K562 (cell line): ENCODE measurements around the gene ABCC11. TPM values are rescaled to one million over a fixed set of nuclear protein-coding genes. Genes with fewer than 3 reads are reported as not detected.

Experiments used
- ATAC-seq: fragments of 200-7000 bp; cut with Tn5 transposase; 3 replicates; pipeline ENCODE4 v1.9.1; 2020; ENCODE audit warnings: moderate library complexity
- BruUV-seq: library from RNA; stranded (reverse); fragments of 400-500 nt; replicated peaks from 2 replicates; lab custom pipeline; 2021; lab: Mats Ljungman, UMichigan
- CTCF ChIA-PET: fragments of 300-600 bp; formaldehyde crosslinking; extraction: SDS; loops from one replicate; lab custom pipeline; 2021; ENCODE audit warnings: low intra/inter-chr PET ratio; lab: Yijun Ruan, JAX
- POLR2A ChIA-PET: fragments of 300-600, 350-650 bp; sonication (Branson Sonifier 250); formaldehyde crosslinking; extraction: SDS; loops from one replicate; lab custom pipeline; 2021; ENCODE audit warnings: antibody characterized with exemption, inconsistent platforms; lab: Yijun Ruan, JAX
- DNase-seq, 4 experiments: peaks; one replicate each; pipeline versions ENCODE4 v3.0.0 to v3.0.0-alpha.2; 2011 to 2018; ENCODE audit warnings: low spot score in 3 of 4, mixed read lengths in 3 of 4; ENCODE audit errors: extremely low read depth in 1 of 4
- FAIRE-seq: peaks from 2 replicates; lab custom pipeline; 2011; peaks lifted over from hg19 to GRCh38; lab: Jason Lieb, UNC
- H2AFZ ChIP-seq: 2 replicates; pipeline ENCODE4 v1.6.0; 2011; ENCODE audit warnings: low read depth, low read length, control low read depth, inconsistent platforms
- H3K27ac ChIP-seq: fragments of 200-600 bp; 3 replicates; pipeline ENCODE4 v1.8.0; 2011; ENCODE audit warnings: low read depth, mild to moderate bottlenecking, control low read depth, inconsistent platforms, low read length, moderate library complexity, mixed read lengths; ENCODE audit errors: extremely low read depth
- H3K27me3 ChIP-seq, 2 experiments: fragments of 300-600 bp in 1 of 2; 2 replicates in 1 of 2; 3 replicates in 1 of 2; pipeline versions ENCODE4 v1.6.0 to v1.8.0; 2011; ENCODE audit warnings: inconsistent platforms in 2 of 2, low read length in 2 of 2, mild to moderate bottlenecking in 1 of 2, mixed read lengths in 1 of 2, moderate library complexity in 1 of 2; ENCODE audit not compliant: control insufficient read depth in 2 of 2, insufficient read depth in 2 of 2
- H3K36me3 ChIP-seq: fragments of 300-600 bp; 3 replicates; pipeline ENCODE4 v1.8.0; 2011; ENCODE audit warnings: mild to moderate bottlenecking, low read length, inconsistent platforms; ENCODE audit not compliant: control insufficient read depth, insufficient read depth
- H3K4me1 ChIP-seq, 2 experiments: fragments of 200-600 bp in 1 of 2; replicated peaks in 1 of 2; 2 replicates in 1 of 2; 3 replicates in 1 of 2; pipeline versions ENCODE4 v1.5.1 to v1.8.0; 2011; ENCODE audit warnings: inconsistent platforms in 2 of 2, low read length in 2 of 2, mild to moderate bottlenecking in 1 of 2, mixed read lengths in 1 of 2, moderate library complexity in 1 of 2; ENCODE audit not compliant: control insufficient read depth in 2 of 2, insufficient read depth in 2 of 2
- H3K4me2 ChIP-seq: 2 replicates; pipeline ENCODE4 v1.6.1; 2011; ENCODE audit warnings: low read length, control low read depth, inconsistent platforms, mixed read lengths; ENCODE audit not compliant: insufficient read depth
- H3K4me3 ChIP-seq: fragments of 200-600 bp; sonication (generic), shearing (Covaris generic); 2 replicates; pipeline ENCODE4 v1.5.1; 2016; ENCODE audit warnings: control low read depth, inconsistent platforms
- H3K79me2 ChIP-seq: fragments of 200-600 bp; 3 replicates; pipeline ENCODE4 v1.8.0; 2011; ENCODE audit warnings: low read length, inconsistent platforms; ENCODE audit not compliant: control insufficient read depth, insufficient read depth
- H3K9ac ChIP-seq, 2 experiments: 2 replicates each; pipeline versions ENCODE4 v1.6.0 to v1.6.1; 2011; ENCODE audit warnings: low read depth in 2 of 2, low read length in 2 of 2, control low read depth in 1 of 2, inconsistent platforms in 1 of 2, mild to moderate bottlenecking in 1 of 2, mixed read lengths in 1 of 2; ENCODE audit not compliant: insufficient read depth in 1 of 2
- H3K9me1 ChIP-seq: one replicate; pipeline ENCODE4 v1.6.0; 2011; ENCODE audit warnings: inconsistent platforms, mild to moderate bottlenecking, low read length, moderate library complexity; ENCODE audit not compliant: control insufficient read depth, insufficient read depth
- H3K9me3 ChIP-seq: replicated peaks from 2 replicates; pipeline ENCODE4 v1.5.1; 2011; ENCODE audit warnings: low read depth, low read length, inconsistent platforms; ENCODE audit not compliant: control insufficient read depth, insufficient read depth
- H4K20me1 ChIP-seq: replicated peaks from 2 replicates; pipeline ENCODE4 v1.6.1; 2011; ENCODE audit warnings: low read length, inconsistent platforms, mixed read lengths; ENCODE audit not compliant: control insufficient read depth, insufficient read depth
- ARHGAP35 ChIP-seq: fragments of 450-650 bp; IDR thresholded peaks from 2 replicates; pipeline ENCODE4 v1.6.1; 2018; ENCODE audit not compliant: partially characterized antibody
- CCNT2 ChIP-seq: IDR thresholded peaks from 2 replicates; pipeline ENCODE4 v1.6.1; 2011; ENCODE audit warnings: borderline replicate concordance, low read depth, mild to moderate bottlenecking, moderate library complexity, mixed read lengths, low read length; ENCODE audit not compliant: insufficient read length; ENCODE audit errors: extremely low read depth
- GTF2E2 ChIP-seq: fragments of 200-800 bp; sonication (Bioruptor generic); IDR thresholded peaks from 2 replicates; pipeline ENCODE4 v1.6.1; 2016; ENCODE audit warnings: missing genetic modification characterization, missing compliant biosample characterization
- KAT2B ChIP-seq: IDR thresholded peaks from one replicate; pipeline ENCODE4 v1.6.1; 2012; ENCODE audit warnings: low read depth, mild to moderate bottlenecking, control low read depth, inconsistent platforms, low read length, moderate library complexity
- KDM2B ChIP-seq: fragments of 250-450 bp; sonication (Bioruptor Pico); IDR thresholded peaks from 2 replicates; pipeline ENCODE4 v1.8.0; 2021; ENCODE audit warnings: mild to moderate bottlenecking, moderate library complexity
- SMAD4 ChIP-seq: fragments of 250-450 bp; sonication (Bioruptor Pico); conservative IDR thresholded peaks from 2 replicates; pipeline ENCODE4 v1.8.0; 2021; ENCODE audit warnings: inconsistent platforms, mild to moderate bottlenecking, moderate library complexity
- SMARCB1 ChIP-seq: IDR thresholded peaks from 2 replicates; pipeline ENCODE4 v1.6.1; 2011; ENCODE audit warnings: improper control_type of control experiment, low read depth; ENCODE audit not compliant: insufficient read length
- STAG1 ChIP-seq: sonication (generic); formaldehyde crosslinking; IDR thresholded peaks from 2 replicates; pipeline ENCODE4 v1.5.0; 2020; ENCODE audit warnings: missing genetic modification reagents, borderline replicate concordance
- STAT6 ChIP-seq: sonication (generic); formaldehyde crosslinking; IDR thresholded peaks from 2 replicates; pipeline ENCODE4 v1.8.1; 2023; ENCODE audit warnings: mild to moderate bottlenecking, missing genetic modification reagents
- TOE1 ChIP-seq, 2 experiments: fragments of 450-650 bp in 1 of 2; sonication (generic) in 1 of 2; formaldehyde crosslinking in 1 of 2; IDR thresholded peaks; 2 replicates each; pipeline versions ENCODE4 v1.7.1 to v1.8.0; 2016 to 2022; ENCODE audit warnings: borderline replicate concordance in 2 of 2, mild to moderate bottlenecking in 2 of 2, antibody characterized with exemption in 1 of 2, inconsistent platforms in 1 of 2, low read depth in 1 of 2, missing genetic modification reagents in 1 of 2, moderate library complexity in 1 of 2
- ZNF3 ChIP-seq: fragments of 250-450 bp; sonication (Bioruptor Pico); IDR thresholded peaks from 2 replicates; pipeline ENCODE4 v1.5.0; 2021; ENCODE audit warnings: mild to moderate bottlenecking, moderate library complexity
- WGBS: fragments of 100-300 bp; shearing (Covaris generic); methylation state at CpG from one replicate; pipeline ENCODE4 v1.1.6; 2016; ENCODE audit warnings: low coverage, mixed read lengths; ENCODE audit not compliant: insufficient coverage; ENCODE audit errors: missing lambda C conversion rate; 5-methylcytosine and 5-hydroxymethylcytosine counted together
- in situ Hi-C: fragments of 300-500 bp; cut with MboI; formaldehyde crosslinking; loops from 4 replicates; pipeline ENCODE4 v1.15.0; 2018; ENCODE audit warnings: inconsistent platforms, mixed read lengths
- intact Hi-C: fragments of 100-400 bp; cut with micrococcal nuclease; formaldehyde crosslinking; loops from 2 replicates; pipeline ENCODE4 v1.14.2; 2022
- polyA plus RNA-seq, 8 experiments: library from polyadenylated mRNA; depleted of rRNA in 4 of 8; stranded (reverse) in 5 of 8; unstranded in 3 of 8; fragments of >200 nt; fragmentation: Nextera tagmentation in 2 of 8; fragmentation: Illumina TruSeq in 1 of 8; extraction: Ambion mirVana in 2 of 8; extraction: Trizol in 1 of 8; gene quantifications; 2 replicates each; pipeline versions ENCODE4 v1.2.1 to v1.2.3, GENCODE V29; 2011 to 2014; ENCODE audit warnings: inconsistent platforms in 1 of 8, missing spikeins in 1 of 8
- total RNA-seq, 7 experiments: library from RNA; depleted of rRNA in 6 of 7; stranded (reverse); fragments of >200 nt in 6 of 7; fragmentation: Illumina TruSeq in 2 of 7; extraction: Trizol in 2 of 7; gene quantifications; 2 replicates each; pipeline versions ENCODE4 v1.2.1 to v1.2.3, GENCODE V29; 2011 to 2021; ENCODE audit warnings: low replicate concordance in 1 of 7

Gene ABCC11
- total and polyA plus RNA-seq, 9 of the 15 experiments (the other 6 are each of a cell fraction or from before 2014, with no cell fraction given) = 0.04 to 0.14 (median 0.04) TPM; not detected in 6

- BruUV-seq = no TSS peak
Measured at GRCh38 chr16:48279199-48279598, 31.9 kb upstream of the ABCC11 start.

More at GRCh38 chr16:48279199-48279598, 31.9 kb upstream of the ABCC11 start:
- H3K4me2 ChIP-seq = no peak overlapping the region
- in situ Hi-C loops (no loop called here), intact Hi-C loops (no loop called here)
- peaks cover 54% of the 10 kb centered on the region for H3K36me3 ChIP-seq
- ATAC-seq (peak; percentile 47; the same call in 2 of the 3 replicates), FAIRE-seq (peak; percentile 61), DNase-seq (peak in 2 of 4 experiments; percentile 9 to 10)
- H3K9ac ChIP-seq = no peak overlapping the region
- no peak for TF ChIP-seq STAT6 (CRISPR knock-in tag)
- no peak for TF ChIP-seq CCNT2
- no peak for TF ChIP-seq TOE1 (IDR thresholded peaks at IDR 0.05; ENCODE audit: borderline replicate concordance)
- no peak for TF ChIP-seq TOE1 (CRISPR knock-in tag; IDR thresholded peaks at IDR 0.05; ENCODE audit: borderline replicate concordance, low read depth)
- no peak for TF ChIP-seq KDM2B (CRISPR knock-in tag)
- TF ChIP-seq ARHGAP35 = no peak
- TF ChIP-seq STAG1 (CRISPR knock-in tag) = no peak
- no peak for TF ChIP-seq ZNF3
- no peak for TF ChIP-seq KAT2B
- no peak for TF ChIP-seq GTF2E2 (tag)
- TF ChIP-seq SMAD4 = no peak
- TF ChIP-seq SMARCB1 = no peak
- CTCF ChIA-PET = no interaction called here
- H3K9me1 ChIP-seq = no peaks in the 10 kb centered on the region
- H3K4me1 ChIP-seq = no peaks in the 10 kb centered on the region; a peak in 2 of 5 replicates
- no peaks in the 10 kb centered on the region for H3K9me3 ChIP-seq
- no peaks in the 10 kb centered on the region for H3K27me3 ChIP-seq
- H4K20me1 ChIP-seq = no peaks in the 10 kb centered on the region
- POLR2A ChIA-PET = interaction anchor here (0.6 kb wide), 2 partner anchors 13 kb away, joined by 3 read pairs; no protein-coding TSS in a partner anchor
- no peak overlapping the region for H2AFZ ChIP-seq
- 19% methylated on average over 2 of the region's 2 CpGs for WGBS
- peaks cover 6% of the 10 kb centered on the region; the same call in 1 of the 3 replicates for H3K79me2 ChIP-seq
- no peak overlapping the region for H3K4me3 ChIP-seq
- no peak overlapping the region; the same call in 2 of the 3 replicates for H3K27ac ChIP-seq
